ENCODE results near the gene TMC1.

Gene TMC1

GRCh38 chr9:72575666-72576065, 54.3 kb downstream of the TMC1 start:
- DNase-seq (ENCODE audit: low spot score), result no peak

GRCh38 chr9:72576087-72576486, 54.7 kb downstream of the TMC1 start:
- no peak for DNase-seq (ENCODE audit: low spot score)

GRCh38 chr9:72577212-72577753, 55.9 kb downstream of the TMC1 start:
- no peak for DNase-seq (ENCODE audit: low spot score)

- no peak for DNase-seq (ENCODE audit: low spot score)
Observed at GRCh38 chr9:72579190-72579589, 57.8 kb downstream of the TMC1 start.

GRCh38 chr9:72579880-72580550, 58.6 kb downstream of the TMC1 start:
- no peak for DNase-seq (ENCODE audit: low spot score)

- no peak for DNase-seq (ENCODE audit: low spot score)
Observed at GRCh38 chr9:72581694-72582093, 60.3 kb downstream of the TMC1 start.

GRCh38 chr9:72583370-72583769, 62.0 kb downstream of the TMC1 start:
- no peak for DNase-seq (ENCODE audit: low spot score)

- DNase-seq (ENCODE audit: low spot score), result no peak
Observed at GRCh38 chr9:72586388-72587130, 65.2 kb downstream of the TMC1 start.

- no peak for DNase-seq (ENCODE audit: low spot score)
Observed at GRCh38 chr9:72588336-72588735, 66.9 kb downstream of the TMC1 start.

- no peak for DNase-seq (ENCODE audit: low spot score)
Observed at GRCh38 chr9:72589667-72590521, 68.5 kb downstream of the TMC1 start.

GRCh38 chr9:72590824-72591223, 69.4 kb downstream of the TMC1 start:
- no peak for DNase-seq (ENCODE audit: low spot score)

- DNase-seq (ENCODE audit: low spot score), result no peak
Observed at GRCh38 chr9:72592502-72593403, 71.3 kb downstream of the TMC1 start.

- DNase-seq (ENCODE audit: low spot score), result no peak
Observed at GRCh38 chr9:72596451-72597180, 75.2 kb downstream of the TMC1 start.

GRCh38 chr9:72597181-72597517, 75.7 kb downstream of the TMC1 start:
- no peak for DNase-seq (ENCODE audit: low spot score)

- no peak for DNase-seq (ENCODE audit: low spot score)
Observed at GRCh38 chr9:72597601-72598000, 76.2 kb downstream of the TMC1 start.

- DNase-seq (ENCODE audit: low spot score), result no peak
Observed at GRCh38 chr9:72598639-72599038, 77.2 kb downstream of the TMC1 start.

- no peak for DNase-seq (ENCODE audit: low spot score)
Observed at GRCh38 chr9:72599874-72600534, 78.6 kb downstream of the TMC1 start.

GRCh38 chr9:72600671-72601070, 79.3 kb downstream of the TMC1 start:
- DNase-seq (ENCODE audit: low spot score), result no peak

GRCh38 chr9:72601615-72602014, 80.2 kb downstream of the TMC1 start:
- no peak for DNase-seq (ENCODE audit: low spot score)

- no peak for DNase-seq (ENCODE audit: low spot score)
Observed at GRCh38 chr9:72612449-72612848, 91.0 kb downstream of the TMC1 start.

Measured in ecto neural progenitor cell (in vitro differentiated cells).